Spleen (tissue), 7 donors: ENCODE measurements around the gene ARAP3.

Experiments
- POLR2AphosphoS5 ChIP-seq, 3 donors: sonication (generic); formaldehyde crosslinking; IDR thresholded peaks; one replicate each; pipeline ENCODE4 v1.5.1; 2017; ENCODE audit warnings: antibody characterized with exemption in 3 of 3
- TF ChIP-seq, protein P1 (sequence below), 11 experiments: fragments of 200-600 bp in 7 of 11; fragments of 450-650 bp in 4 of 11; sonication (generic) in 4 of 11; IDR thresholded peaks in 8 of 11; conservative IDR thresholded peaks in 3 of 11; 1 replicate in 7 of 11; 2 replicates in 4 of 11; pipeline versions ENCODE4 v1.4.0 to v1.8.0; 2016 to 2021; ENCODE audit warnings: antibody characterized with exemption in 11 of 11, inconsistent platforms in 4 of 11, mild to moderate bottlenecking in 1 of 11
- donor health status: DM: no; HTN: no; CAD: no; lungs with moderate emphysema.
- donor health status: DM: no; HTN: no; CAD: no.
- donor health status: DM: no; HTN: no; CAD: no.

DNA sequence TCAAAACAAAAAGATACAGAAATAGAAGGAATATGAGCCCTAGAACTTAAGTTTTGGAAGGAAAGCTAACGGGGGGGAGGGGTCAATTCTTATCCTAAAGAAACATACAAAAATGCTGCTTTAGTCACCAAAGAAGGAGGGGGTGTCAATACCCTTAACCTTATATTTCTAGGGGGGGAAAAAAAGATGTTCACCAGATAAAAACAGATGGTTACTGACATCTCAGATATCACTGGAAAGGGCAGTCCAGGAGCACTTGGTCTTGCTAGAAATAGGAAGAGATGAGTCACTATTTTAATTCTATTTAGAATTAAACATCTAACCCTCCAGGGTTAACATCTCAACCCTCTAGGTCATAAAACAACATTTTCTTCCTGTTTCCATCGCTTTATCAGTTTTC is 64.9 kb downstream of the ARAP3 start:
- TF ChIP-seq, protein P1, sequence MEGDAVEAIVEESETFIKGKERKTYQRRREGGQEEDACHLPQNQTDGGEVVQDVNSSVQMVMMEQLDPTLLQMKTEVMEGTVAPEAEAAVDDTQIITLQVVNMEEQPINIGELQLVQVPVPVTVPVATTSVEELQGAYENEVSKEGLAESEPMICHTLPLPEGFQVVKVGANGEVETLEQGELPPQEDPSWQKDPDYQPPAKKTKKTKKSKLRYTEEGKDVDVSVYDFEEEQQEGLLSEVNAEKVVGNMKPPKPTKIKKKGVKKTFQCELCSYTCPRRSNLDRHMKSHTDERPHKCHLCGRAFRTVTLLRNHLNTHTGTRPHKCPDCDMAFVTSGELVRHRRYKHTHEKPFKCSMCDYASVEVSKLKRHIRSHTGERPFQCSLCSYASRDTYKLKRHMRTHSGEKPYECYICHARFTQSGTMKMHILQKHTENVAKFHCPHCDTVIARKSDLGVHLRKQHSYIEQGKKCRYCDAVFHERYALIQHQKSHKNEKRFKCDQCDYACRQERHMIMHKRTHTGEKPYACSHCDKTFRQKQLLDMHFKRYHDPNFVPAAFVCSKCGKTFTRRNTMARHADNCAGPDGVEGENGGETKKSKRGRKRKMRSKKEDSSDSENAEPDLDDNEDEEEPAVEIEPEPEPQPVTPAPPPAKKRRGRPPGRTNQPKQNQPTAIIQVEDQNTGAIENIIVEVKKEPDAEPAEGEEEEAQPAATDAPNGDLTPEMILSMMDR (IDR thresholded peaks at IDR 0.05 in 8 of 11, conservative IDR thresholded peaks at IDR 0.05 in 3 of 11), result no peak
- no peak for TF ChIP-seq POLR2AphosphoS5 (IDR thresholded peaks at IDR 0.05)
